Activated T-cell treated with anti-CD3 and anti-CD28 coated beads for 48 hours (primary cell): ENCODE measurements around the gene WDR38.

Experiments
- DNase-seq: peaks from one replicate; pipeline ENCODE4 v3.0.0-alpha.2; 2020; ENCODE audit warnings: low read depth

WDR38 gene

DNA sequence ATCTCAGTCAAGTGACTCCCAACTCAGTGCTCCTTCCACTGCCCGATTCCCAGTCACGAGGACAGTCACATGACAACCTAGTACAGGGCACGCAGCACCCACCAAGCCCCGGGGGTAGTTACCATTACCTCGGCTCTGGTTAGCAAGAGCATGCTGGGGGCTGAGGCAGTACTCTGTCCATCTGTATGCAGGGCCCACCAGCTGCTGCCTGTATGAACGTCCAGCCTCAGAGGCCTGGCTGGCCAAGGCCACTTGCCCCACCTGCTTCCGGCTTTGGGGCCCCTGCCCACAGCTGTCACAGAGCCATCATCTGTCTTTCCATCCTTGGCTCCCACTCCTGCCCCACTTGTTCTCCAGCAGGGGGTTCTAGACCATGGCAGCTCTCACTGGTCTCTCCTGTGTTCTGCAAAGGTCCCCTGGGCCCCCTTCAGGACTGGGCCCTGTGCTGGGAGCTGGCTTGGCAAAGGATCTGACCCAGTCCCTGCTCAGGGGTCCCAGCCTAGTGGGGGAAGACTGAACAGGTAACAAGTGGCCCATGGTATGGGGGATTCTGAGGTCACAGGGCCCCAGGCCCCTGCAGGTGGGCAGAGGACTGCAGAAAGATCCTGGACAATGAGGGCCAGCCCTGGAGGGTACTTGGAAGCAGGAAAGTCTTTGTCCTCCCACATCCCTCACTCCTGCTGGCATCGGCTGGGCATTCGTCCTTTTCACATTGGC, 5.2 kb downstream of the WDR38 start:
- no peak for DNase-seq

DNA sequence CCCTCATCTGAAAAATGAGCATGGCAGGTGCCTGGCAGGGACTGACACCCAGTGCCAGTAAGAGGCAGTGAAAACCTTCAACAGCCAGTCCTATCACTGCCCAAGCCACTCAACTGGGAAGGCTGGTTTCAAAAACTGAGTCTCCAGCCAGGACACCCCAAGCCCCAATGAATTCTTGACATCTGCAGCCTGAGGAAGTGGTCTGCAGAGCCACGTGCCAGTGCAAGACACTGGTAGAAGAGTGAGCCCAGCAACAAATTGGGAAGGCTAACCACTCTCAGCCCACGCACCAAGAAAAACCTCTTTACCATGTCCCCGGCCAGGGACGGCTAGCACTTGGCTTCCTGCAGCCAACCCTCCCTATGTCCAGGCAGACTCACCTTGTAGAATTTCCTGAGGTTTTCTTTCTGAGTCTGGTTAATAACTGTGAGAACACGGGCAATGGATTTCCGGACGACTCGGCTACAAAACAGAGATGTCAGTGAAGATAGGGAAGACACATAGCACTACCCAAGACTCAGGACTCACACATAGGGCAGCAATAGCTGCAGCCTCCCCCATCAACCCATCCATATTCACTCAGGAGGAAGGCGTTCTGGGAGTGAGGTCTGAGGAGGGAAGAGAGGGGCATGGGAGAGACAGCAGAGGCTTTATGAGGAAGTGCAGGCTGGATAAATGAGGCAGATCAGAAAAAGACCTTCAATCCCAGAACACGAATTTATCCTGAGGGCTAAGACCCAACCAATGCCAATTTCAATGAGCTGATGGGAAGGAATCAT, 6.7 kb downstream of the WDR38 start:
- no peak for DNase-seq

DNA sequence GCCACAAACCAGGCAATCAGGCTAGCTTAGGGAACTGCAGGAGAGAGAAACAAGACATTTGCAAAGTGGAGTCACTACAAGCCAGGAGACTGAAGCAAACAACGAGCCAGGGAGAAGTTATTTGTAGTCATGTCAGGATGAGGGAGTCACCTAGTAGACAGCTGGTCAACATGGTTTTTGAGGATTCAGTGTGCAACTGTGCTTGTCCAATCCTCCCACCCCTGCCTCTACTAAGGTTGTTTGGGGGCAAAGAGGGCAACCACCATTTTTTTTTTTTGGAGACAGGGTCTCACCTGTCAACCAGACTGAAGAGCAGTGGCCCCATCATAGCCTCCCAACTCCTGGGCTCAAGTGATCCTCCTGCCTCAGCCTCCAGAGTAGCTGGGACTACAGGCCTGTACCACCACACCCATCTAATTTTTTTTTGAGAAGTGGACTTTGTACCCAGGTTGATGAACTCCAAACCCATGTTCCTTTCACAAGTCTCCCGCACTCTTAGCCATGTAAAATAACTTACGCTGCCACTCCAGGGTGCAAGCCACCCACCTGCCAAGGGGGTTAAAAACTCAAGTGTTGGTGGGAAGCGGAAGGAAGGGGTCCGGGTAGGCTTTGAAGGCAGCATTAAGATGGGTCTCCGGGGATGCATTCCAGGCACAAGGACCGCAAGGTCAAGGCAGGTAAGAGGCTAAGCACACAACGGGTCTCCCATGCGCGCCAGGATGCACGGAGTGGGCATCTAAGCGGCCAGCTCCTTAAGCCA, 7.5 kb downstream of the WDR38 start:
- DNase-seq = no peak

DNA sequence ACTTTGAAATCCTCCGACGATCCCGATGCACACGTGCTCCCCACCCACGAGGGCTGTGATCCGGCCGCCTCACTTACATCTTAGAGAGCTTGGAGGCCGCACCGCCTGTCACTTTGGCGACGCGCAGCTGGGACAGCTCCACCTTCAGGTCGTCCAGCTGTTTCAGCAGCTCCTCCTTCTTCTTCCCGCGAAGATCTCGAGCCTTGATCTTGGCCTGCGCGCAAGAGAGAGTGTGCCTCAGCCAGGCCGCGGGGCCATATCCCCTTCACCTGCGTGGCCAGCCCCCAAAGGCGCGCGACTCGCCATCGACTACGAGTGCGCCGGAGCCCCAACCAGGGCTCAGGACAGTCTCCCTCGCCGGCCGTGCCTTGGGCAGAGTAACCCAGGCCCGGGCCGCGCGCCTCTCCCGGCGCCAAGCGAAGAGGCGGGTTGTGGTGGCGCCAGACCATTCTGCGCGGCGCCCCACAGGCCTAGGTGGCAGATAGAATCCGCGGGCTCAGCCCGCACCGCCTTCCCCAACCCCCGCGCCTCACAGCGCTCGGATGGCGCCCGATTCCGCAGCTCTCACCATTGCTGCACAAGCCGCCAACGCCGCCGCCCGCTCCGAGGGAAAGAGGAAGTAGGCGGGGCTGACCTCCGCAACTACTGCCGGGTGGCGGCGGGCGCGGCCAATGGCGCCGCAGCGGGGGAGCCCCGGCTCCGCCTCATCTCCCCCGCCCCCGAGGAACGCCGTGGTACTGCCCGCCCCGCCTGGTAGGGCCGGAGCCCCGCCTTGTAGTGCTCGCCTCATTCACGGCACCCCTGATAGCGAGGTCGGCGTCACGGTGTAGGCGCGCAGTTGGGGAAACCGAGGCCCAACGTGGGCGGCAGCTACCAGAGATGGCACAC, 8.3 kb downstream of the WDR38 start, which contains the start of the genes ARPC5L and RPL35:
TSS of gene ARPC5L (plus strand) at position 789 of the 888 bp plus-strand sequence. CDS start 7,161 bp downstream, outside the sequence.
TSS of gene RPL35 (minus strand) at position 616 of the 888 bp plus-strand sequence. CDS start at position 571, 45 bp downstream.
- DNase-seq = peak; percentile 95

DNA sequence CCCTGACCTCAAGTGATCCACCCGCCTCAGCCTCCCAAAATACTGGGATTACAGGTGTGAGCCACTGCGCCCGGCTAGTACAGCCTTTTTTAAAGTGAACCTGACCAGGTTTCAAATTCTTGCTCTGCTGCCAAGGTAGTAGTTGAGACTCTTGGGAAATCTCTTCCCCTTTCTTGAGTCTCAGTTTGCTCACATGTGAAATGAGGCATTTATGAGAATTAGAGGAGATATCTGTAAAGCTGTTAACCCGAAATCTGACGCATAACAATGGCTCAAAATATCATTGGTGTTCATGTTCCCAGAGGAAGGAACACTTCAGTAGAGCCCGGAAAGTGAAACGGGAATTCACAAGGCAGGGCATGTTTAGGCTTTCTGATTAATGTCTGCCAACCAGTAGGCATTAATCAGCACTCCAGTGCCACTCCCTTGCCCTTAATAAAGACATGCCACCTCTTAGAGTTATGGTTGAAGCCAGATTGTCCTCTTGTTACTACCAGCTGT, 10.2 kb downstream of the WDR38 start:
- no peak for DNase-seq

DNA sequence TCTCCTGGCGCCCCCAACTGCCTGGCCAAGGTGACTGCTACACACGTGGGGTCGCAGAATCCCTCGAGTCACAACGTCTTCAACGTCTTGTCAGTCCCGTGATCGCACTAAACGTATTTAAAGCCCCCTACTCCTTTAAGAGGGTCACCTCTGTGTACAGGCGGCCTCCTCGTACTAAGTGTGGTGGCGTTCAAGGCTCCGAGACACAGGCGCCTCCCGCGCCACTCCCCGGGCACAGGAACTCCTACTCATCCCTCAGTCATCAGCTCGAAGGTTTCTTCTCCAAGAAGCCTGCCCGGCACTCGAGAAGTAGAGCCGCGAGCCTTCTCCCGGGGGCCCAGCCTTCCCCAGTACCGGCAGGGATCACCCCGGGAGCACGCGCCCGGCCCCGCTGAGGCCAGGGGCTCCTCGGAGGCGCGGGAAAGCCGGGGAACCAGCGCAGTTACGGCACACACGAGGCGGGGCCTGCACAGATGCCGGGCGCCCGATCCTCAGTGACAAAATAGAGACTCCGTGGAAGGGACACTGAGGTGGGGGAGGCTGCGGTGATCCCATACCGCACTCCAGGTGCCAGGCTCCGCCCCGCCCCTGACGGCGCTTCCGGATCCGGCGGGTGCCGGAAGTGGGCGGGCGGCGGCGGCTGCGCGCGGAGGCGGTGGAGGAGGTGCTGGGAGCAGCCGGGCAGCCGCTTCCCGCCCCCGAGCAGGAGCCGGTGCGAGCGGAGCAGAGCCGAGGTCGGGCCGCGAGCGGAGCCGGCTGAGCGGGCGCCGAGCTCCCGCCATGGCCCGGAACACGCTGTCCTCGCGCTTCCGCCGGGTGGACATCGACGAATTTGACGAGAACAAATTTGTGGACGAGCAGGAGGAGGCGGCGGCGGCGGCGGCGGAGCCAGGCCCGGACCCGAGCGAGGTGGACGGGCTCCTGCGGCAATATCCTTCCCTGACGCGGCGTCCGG, 15.5 kb downstream of the WDR38 start:
- DNase-seq = peak; percentile 95

DNA sequence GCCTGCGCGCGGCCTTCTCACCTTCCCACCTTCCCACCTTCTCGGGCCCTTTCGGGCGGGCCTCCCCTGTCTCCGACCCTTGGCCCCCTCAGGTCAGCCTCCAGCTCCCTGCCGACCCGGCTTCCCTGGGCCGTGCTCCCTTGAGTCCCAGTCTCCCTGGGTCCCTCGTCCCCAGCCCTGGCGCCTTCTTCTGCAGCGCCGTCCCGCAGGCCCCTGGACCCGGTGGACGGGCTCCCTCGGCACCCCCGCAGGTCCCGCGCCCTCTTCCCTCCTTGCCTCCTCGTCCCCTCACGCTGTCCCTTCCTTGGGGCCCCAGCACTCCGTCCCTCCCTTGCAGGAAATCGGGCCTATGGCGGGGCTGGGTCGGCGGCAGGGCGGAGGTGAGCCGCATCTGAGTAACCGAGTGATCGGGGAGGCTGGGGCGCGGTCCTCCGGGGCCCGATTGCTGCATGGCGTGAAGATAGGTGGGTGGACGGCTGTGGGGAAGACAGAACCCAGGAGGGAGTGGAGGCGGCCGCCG, 16.3 kb downstream of the WDR38 start:
- peak; percentile 40 for DNase-seq

DNA sequence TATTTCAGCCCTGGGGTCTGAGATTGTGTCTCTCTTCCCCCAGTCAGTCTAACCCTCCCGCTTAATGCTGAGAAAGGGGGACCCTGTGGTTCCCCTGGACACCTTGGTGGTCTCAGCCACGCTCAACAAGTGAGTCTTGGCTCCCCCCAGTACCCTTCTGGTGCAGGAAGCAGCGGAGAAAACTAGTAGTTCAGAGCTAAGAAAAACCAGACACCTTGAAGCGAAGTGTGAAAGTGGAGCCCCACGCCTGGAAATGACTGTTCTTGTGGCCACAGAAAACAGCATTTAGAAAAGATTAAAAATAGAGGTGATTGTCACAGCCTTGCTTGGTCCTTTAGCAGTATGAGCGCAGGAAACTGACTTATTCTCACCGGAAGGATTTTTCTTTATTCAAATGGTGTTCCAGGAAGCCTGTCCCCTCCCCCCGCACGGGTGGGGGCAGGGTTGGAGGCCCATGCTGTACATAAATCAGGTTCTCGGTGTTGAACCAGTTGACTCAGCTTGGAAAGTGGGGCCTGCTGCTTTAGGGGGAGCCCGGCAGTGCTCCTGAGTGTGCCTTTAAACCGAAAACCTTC, 16.8 kb downstream of the WDR38 start:
- DNase-seq = peak; percentile 87

DNA sequence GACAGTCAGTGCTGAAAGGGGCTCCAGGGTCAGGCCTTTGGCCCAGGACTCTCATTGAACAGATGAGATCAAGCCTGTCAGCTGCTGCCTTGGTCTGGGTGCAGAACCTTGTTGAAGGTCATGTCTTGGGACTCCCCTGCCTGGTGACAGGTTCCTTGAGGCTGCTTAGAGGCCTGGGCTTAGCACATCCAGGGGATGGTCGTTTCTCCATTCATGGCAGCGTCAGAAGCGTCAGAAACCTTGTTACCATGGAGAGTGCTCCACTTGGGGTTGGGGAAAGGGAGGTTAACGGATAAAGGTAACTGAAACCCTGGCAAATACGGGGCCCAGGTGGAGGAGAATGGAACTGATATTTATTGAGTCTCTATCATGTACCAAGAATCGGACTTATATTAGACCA, 17.5 kb downstream of the WDR38 start:
- DNase-seq = no peak

DNA sequence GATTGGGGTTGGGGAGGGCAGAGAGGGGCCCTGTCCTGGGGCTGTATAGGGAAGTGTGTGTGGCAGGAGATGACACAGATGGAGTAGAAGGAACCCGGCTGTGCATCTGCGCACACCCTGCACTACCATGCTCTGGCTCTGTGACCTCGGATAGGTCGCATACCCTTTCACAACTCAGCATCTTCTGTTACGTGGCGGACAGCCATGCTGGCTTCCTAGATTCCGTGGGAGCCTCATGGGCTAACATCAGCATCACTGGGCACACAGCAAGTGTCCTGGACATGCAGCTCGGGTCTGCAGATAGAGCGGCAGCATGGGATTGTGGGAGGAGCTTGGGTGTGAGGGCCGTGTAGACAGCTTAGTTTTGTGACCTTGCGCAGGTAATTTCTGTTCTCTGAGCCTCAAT, 17.9 kb downstream of the WDR38 start:
- DNase-seq = no peak

DNA sequence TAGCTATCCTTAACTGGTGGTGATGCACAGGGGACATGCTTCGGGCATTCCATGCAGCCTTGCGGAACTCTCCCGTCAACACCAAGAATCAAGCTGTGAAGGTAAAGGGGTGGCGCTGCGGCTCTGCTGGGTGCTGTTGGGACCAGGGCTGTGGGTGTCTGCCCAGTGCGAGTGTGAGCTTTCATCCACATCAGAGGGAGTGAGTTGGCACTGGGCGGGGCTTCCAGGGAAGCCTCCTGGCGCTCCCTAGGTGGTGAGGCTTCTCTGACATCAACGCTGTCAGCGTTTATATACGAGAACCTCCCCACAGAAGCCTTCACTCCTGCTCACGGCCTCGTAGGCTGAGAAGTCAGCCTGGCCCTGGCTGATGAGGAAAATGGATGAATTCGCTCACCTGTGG, 20.4 kb downstream of the WDR38 start:
- DNase-seq = no peak

DNA sequence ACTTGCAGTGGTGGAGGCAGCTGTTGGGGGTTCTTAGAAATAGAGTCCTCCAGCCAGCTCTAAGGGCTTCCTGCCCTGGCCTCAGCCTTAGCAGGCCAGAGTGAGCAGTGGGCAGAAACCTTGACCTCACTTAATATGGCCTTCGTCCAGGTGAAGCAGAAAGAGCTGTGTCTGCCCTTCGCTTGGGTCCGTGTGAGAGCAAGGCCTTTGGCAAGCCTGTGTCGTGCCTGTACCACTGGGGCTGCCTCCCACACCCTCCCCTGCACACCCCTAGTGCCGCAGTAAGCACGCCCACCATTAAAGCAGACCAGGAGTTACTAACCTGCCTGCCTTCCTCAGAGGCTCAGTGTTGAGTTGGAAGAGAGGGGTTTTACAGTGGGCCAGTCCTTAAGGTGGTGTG, 22.2 kb downstream of the WDR38 start:
- no peak for DNase-seq

DNA sequence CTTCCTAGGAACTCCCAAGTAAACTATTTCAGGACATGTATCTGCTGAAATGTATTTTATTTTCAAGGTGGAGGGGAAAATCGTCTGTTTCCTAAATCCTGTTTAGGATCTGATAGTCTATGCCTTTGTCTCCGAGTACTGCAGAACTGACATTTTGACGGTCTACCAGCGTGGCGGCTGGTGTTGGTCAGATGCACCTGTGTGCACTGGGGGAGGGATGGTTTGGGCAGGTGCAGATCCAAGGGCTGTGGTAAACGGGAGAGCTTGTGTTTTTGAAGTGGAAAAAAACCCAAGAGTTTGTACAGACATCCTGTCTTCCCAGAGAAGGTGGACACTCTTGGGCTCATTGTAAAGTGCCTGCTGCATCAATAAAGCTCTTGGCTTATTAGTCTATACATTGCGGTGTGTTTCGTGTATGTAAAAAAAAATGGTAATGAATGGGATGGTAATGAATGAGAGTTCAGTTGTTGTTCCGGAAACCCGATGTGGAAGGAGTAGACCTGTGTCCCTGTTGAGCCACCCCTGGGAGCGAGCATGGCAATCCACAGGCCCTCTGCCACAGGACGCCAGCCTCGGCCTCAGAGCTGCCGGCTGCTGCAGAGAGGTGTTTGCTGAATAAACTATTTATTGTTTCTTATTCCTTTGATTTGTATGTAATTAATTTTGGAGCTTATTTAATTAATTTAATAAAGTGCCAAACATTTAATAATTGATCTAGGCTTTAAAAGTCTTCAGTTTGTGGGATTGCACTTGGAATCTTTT, 23.9 kb downstream of the WDR38 start:
- no peak for DNase-seq

DNA sequence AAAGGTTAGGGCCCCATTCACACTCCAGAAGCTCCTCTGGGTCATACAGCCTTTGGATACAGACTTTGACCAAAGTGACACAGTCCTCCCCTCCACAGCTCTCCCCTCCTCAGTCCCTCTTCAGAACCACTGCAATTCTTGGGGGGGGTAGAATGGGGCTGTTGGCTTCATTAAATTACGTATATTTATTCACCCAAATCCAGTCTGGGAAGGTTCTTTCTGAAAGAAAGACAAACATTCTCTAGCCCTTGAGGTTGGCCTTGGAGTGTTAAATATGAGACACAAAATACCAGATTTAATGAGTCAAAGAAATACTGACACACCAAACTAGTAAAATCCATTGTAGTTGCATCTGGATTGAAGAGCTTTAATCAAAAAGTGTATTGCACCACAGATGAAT, 24.8 kb downstream of the WDR38 start:
- DNase-seq = no peak

DNA sequence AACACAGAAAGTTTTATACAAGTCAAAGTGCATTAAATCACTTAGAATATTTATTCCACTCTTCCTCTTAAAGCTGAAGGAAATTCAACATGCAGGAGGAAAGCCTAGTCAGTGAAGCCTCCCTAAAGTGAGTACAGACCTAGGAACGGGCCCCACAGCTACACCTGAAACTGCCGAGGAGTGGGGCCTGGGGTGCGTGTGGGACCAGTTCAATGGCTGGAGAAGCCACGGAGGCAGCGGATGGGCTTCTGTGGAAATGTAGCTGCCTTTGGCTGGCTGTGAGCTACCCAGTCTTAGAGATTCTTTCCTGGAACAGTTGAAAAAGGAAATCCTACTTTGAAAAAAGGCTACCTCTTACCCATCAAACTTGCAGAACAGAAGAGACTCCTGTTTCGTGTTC, 25.3 kb downstream of the WDR38 start:
- DNase-seq = no peak

DNA sequence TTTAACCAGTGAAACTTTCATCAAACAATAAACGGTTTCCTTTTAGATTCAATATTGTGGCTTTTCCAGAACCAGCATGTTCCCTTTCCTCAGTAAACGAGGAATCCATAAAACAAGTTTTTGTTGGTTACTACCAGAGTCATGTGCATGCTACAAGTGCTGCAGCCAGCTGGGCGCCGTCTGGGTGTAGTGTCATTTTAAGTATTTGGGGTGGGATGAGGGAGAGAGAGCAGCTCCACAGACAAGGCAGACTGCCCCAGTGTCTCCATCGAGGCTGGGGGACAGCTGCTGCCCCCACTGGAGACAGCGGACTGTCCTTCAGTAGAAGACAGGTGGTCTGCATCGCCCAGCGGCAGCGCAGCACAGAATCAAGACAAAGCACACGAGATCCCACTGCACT, 26.0 kb downstream of the WDR38 start:
- DNase-seq = no peak

DNA sequence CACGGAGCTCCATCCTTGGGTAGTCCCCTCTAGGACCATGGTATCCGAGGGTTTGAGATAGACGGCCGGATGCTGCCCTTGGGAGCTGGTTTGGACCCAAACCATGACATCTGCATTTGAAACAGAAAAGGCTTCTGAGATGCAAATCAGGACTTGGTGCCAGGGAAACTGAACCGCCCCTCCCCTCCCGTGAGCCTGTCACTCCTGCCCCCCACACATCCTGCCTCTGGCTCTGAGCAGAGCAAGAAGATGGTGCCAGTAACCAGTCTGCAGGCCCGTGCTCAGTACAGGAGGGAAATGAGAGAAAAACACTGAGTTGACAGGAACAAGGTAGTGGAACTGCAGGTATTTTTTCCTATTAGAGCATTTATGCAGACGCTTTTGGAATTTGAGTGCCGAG, 27.2 kb downstream of the WDR38 start:
- no peak for DNase-seq

DNA sequence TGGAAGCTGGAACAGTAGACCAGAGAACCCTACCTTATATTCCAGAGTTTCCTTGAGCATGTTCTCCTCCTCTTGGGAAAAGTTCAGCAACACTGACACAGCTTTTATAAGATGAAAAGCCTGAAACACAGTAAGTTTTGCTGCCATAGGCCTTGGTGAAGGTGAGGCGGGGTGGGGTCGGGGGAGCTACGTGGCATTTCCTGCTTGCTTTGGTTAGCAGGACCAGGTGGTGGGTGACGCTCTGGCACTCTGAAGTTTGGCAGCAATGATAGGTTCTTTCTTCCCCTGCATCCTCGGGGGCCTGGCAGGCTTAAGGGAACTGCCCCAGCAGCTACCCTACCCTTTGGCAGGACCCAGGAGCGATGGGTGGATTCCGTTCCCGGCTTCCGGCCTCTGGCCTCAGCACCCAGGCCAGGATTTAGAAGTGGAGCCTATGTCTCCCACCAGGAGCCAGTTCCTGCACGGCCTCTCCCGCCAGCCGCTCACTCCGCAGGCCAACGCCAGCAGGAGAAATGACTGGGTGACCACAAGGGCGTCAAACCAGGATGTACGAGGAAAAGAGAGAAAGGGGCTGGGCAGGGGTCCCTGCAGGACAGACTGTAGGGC, 28.0 kb downstream of the WDR38 start:
- DNase-seq = no peak
